GM21723 (cell line): ENCODE measurements around the gene HDGFL3.

Source experiments
- ATAC-seq: cut with Tn5 transposase; IDR thresholded peaks from one replicate; pipeline ENCODE4 v1.9.1; 2021; ENCODE audit warnings: mild to moderate bottlenecking, moderate library complexity; ENCODE audit not compliant: unreplicated experiment

HDGFL3 gene

GRCh38 chr15:83132861-83133523 is 74.6 kb downstream of the HDGFL3 start:
- ATAC-seq: no peak

- no peak for ATAC-seq
These were observed 77.8 kb downstream of the HDGFL3 start for GRCh38 chr15:83129791-83130190.

- ATAC-seq: no peak
These were observed 80.0 kb downstream of the HDGFL3 start for GRCh38 chr15:83127547-83128150.

- no peak for ATAC-seq
These were observed 84.1 kb downstream of the HDGFL3 start for GRCh38 chr15:83123529-83123928.

- no peak for ATAC-seq
These were observed 87.5 kb downstream of the HDGFL3 start for GRCh38 chr15:83119968-83120581.

- ATAC-seq: no peak
These were observed 88.7 kb downstream of the HDGFL3 start for GRCh38 chr15:83118968-83119367.

- no peak for ATAC-seq
These were observed 89.3 kb downstream of the HDGFL3 start for GRCh38 chr15:83118291-83118827.

GRCh38 chr15:83115831-83116565 is 91.6 kb downstream of the HDGFL3 start:
- peak; percentile 88 for ATAC-seq

GRCh38 chr15:83115410-83115809 is 92.2 kb downstream of the HDGFL3 start:
- ATAC-seq: no peak

GRCh38 chr15:83114856-83115255 is 92.8 kb downstream of the HDGFL3 start:
- no peak for ATAC-seq

GRCh38 chr15:83113881-83114674 is 93.5 kb downstream of the HDGFL3 start:
- no peak for ATAC-seq

- ATAC-seq: no peak
These were observed 94.7 kb downstream of the HDGFL3 start for GRCh38 chr15:83112956-83113299.

- ATAC-seq: no peak
These were observed 95.2 kb downstream of the HDGFL3 start for GRCh38 chr15:83112233-83112955.

GRCh38 chr15:83111149-83111548 is 96.5 kb downstream of the HDGFL3 start:
- ATAC-seq: no peak

- ATAC-seq: no peak
These were observed 97.2 kb downstream of the HDGFL3 start for GRCh38 chr15:83110381-83110780.

GRCh38 chr15:83109532-83109931 is 98.1 kb downstream of the HDGFL3 start:
- no peak for ATAC-seq

GRCh38 chr15:83108266-83109219 is 99.1 kb downstream of the HDGFL3 start:
- ATAC-seq: peak; percentile 62

GRCh38 chr15:83107841-83108181 is 99.8 kb downstream of the HDGFL3 start:
- ATAC-seq: peak; percentile 17
